GM12874 (cell line): ENCODE results near the gene MARK2.

Source experiments
- TF ChIP-seq, protein P1 (sequence below): IDR thresholded peaks from 2 replicates; pipeline ENCODE4 v1.5.1; 2011; ENCODE audit warnings: low read depth, mild to moderate bottlenecking, control low read depth, low read length, moderate library complexity; ENCODE audit not compliant: insufficient read depth

The MARK2 gene

DNA sequence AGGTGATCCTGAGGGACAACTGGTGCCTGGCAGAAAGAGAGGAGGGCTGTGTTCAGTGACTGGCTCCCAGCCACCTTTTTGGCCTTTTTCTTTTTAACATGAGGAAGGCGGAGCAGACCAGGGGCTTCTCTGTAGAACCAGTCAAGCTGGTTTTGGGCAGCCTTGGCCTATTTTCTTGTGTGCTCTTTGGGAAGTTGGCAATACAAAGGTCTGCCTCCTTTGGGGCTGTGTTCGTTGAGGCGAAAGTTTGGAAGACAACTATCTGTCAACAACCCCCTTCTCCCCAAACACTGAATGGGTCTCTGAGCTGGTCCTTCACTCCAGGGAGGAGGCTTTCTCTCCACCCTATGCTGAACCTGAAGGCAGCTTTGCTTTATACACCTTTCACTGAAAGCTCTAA, 8.5 kb downstream of the MARK2 start:
- TF ChIP-seq, protein P1, sequence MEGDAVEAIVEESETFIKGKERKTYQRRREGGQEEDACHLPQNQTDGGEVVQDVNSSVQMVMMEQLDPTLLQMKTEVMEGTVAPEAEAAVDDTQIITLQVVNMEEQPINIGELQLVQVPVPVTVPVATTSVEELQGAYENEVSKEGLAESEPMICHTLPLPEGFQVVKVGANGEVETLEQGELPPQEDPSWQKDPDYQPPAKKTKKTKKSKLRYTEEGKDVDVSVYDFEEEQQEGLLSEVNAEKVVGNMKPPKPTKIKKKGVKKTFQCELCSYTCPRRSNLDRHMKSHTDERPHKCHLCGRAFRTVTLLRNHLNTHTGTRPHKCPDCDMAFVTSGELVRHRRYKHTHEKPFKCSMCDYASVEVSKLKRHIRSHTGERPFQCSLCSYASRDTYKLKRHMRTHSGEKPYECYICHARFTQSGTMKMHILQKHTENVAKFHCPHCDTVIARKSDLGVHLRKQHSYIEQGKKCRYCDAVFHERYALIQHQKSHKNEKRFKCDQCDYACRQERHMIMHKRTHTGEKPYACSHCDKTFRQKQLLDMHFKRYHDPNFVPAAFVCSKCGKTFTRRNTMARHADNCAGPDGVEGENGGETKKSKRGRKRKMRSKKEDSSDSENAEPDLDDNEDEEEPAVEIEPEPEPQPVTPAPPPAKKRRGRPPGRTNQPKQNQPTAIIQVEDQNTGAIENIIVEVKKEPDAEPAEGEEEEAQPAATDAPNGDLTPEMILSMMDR: no peak

DNA sequence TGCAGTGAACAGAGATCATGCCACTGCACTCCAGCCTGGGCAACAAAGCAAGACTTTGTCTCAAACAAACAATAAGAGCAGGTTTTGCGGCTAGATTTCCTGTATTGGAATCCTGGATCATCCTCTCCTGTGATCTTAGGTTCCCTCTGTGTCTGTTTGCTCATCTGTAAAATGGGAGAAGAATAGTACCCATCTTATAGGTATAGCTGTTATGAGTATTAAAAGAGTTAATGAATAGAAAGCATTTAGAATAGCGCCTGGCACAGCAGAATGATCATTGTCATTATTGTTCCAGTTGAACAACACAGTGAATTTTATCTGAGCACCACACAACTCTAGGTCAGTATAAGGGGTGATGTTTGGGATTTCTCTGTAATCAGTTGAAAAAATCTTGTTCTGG, 10.8 kb downstream of the MARK2 start:
- TF ChIP-seq, protein P1: no peak

DNA sequence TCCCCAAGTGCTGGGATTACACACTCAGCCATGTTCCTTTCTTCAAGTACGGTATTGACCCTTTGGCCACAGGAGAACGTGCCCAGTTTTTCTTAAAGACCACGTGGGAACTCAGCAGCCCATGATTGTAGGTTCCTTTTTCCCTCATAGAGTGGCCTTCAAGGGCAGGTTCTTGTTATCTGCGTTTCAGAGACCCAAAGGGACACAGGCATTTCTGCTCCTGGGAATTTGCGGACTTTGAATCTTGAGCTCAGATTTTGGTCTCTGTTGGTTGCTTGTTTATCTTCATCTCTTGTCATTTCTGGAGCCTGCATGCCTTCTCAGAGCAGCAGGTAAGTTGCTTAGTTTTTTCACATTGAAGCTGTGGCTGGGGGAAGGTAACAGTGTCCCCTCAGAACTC, 12.0 kb downstream of the MARK2 start:
- TF ChIP-seq, protein P1: no peak

- TF ChIP-seq, protein P1: no peak
Observed at GRCh38 chr11:63851364-63851763, 12.5 kb downstream of the MARK2 start.

GRCh38 chr11:63853476-63853875, 14.6 kb downstream of the MARK2 start:
- TF ChIP-seq, protein P1: no peak

DNA sequence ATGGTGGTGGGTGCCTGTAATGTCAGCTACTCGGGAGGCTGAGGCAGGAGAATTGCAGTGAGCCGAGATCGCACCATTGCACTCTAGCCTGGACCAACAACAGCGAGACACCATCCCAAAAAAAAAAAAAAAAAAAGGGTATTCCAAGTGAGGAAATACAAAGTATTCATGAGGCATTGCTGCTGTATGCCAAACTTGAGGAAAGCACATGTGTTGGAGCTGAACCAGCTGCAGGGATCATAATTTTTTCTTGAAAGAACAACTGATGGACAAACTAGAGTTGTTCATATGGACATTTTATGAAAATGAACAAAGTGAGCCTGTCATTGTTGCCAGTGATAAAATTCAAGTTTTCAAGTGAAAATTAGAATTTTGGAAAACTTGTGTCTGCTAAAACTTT, 15.8 kb downstream of the MARK2 start:
- TF ChIP-seq, protein P1: no peak

- TF ChIP-seq, protein P1: no peak
Observed at GRCh38 chr11:63855975-63856374, 17.1 kb downstream of the MARK2 start.
